Liver (tissue), 3 donors: ENCODE results near the gene DOCK6.

ENCODE experiments used
- EGR1 ChIP-seq, 2 donors: IDR thresholded peaks; 2 replicates each; pipeline ENCODE4 v1.6.1; 2016 to 2018; ENCODE audit warnings: antibody characterized with exemption in 2 of 2, low read depth in 2 of 2
- HNF4G ChIP-seq: IDR thresholded peaks from 2 replicates; pipeline ENCODE4 v1.6.1; 2016; ENCODE audit warnings: antibody characterized with exemption
- JUND ChIP-seq, 2 donors: IDR thresholded peaks; 2 replicates each; pipeline ENCODE4 v1.6.1; 2016; ENCODE audit warnings: antibody characterized with exemption in 2 of 2
- NR2F2 ChIP-seq: IDR thresholded peaks from 2 replicates; pipeline ENCODE4 v1.6.1; 2016; ENCODE audit warnings: antibody characterized with exemption
- RAD21 ChIP-seq, 2 donors: IDR thresholded peaks; 2 replicates each; pipeline ENCODE4 v1.6.1; 2016; ENCODE audit warnings: antibody characterized with exemption in 2 of 2, mild to moderate bottlenecking in 2 of 2
- SP1 ChIP-seq: IDR thresholded peaks from 2 replicates; pipeline ENCODE4 v1.6.1; 2018; ENCODE audit warnings: antibody characterized with exemption, mild to moderate bottlenecking
- TAF1 ChIP-seq: conservative IDR thresholded peaks from 2 replicates; pipeline ENCODE4 v1.6.1; 2016; ENCODE audit warnings: antibody characterized with exemption, mild to moderate bottlenecking
- YY1 ChIP-seq: IDR thresholded peaks from 2 replicates; pipeline ENCODE4 v1.6.1; 2016; ENCODE audit warnings: antibody characterized with exemption, mild to moderate bottlenecking
- TF ChIP-seq, protein P1 (sequence below): fragments of 150-350 bp; IDR thresholded peaks from 2 replicates; pipeline ENCODE4 v1.5.1; 2017; ENCODE audit warnings: improper control_type of control experiment, low read depth, low read length; ENCODE audit not compliant: missing input control
- TF ChIP-seq, protein P2 (sequence below): IDR thresholded peaks from 2 replicates; pipeline ENCODE4 v1.6.1; 2016; ENCODE audit warnings: antibody characterized with exemption, mild to moderate bottlenecking
- TF ChIP-seq, protein P3 (sequence below): IDR thresholded peaks from 2 replicates; pipeline ENCODE4 v1.6.1; 2016; ENCODE audit warnings: antibody characterized with exemption
- TF ChIP-seq, protein P4 (sequence below): IDR thresholded peaks from 2 replicates; pipeline ENCODE4 v1.6.1; 2016; ENCODE audit warnings: antibody characterized with exemption
- donor health status: healthy.
- donor health status: healthy.

DNA sequence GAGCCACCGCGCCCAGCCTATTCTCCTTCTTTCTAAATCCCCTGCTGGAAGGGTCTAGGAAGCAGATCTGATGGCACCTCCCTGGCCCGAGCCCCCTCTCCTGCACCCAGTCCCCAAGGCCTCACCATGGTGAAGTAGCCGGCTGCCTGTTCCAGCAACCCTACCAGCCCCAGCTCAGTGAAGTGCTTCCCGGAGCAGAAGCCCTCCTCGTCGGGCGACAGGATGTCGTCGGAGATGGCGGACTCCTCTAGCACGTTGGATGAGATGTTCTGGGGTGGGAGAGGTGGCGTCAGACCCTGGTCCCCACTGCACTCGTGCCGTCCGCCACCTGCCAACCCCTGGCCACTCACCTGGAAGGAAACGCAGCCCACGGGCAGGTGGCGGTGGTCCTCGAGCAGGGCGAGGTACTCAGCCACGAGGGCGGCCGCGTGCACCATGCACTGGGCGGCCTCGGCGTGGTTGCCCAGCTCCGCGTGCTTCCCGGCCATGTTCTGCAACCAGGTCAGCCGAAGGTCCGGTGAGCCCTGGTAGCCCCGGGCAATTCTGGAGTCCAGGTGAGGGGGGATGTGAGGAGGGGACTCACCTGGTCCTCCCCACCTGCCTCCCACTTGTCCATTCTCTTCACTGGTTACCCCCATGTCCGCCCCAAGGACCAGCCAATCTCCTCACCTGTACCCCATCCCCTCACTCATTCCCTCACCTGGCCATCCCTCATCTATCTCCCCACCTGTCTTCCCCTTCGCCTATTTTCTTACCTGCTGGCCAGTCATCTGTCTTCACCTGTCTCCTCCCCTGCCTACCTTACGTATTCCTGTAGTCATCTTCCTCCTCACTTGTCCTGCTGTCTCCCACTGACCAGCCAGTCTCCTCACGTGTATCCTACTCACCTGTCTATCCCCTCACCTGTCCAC lies 53.5 kb downstream of the DOCK6 start:
- TF ChIP-seq, protein P1, sequence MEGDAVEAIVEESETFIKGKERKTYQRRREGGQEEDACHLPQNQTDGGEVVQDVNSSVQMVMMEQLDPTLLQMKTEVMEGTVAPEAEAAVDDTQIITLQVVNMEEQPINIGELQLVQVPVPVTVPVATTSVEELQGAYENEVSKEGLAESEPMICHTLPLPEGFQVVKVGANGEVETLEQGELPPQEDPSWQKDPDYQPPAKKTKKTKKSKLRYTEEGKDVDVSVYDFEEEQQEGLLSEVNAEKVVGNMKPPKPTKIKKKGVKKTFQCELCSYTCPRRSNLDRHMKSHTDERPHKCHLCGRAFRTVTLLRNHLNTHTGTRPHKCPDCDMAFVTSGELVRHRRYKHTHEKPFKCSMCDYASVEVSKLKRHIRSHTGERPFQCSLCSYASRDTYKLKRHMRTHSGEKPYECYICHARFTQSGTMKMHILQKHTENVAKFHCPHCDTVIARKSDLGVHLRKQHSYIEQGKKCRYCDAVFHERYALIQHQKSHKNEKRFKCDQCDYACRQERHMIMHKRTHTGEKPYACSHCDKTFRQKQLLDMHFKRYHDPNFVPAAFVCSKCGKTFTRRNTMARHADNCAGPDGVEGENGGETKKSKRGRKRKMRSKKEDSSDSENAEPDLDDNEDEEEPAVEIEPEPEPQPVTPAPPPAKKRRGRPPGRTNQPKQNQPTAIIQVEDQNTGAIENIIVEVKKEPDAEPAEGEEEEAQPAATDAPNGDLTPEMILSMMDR, result no peak
- TF ChIP-seq, protein P2, sequence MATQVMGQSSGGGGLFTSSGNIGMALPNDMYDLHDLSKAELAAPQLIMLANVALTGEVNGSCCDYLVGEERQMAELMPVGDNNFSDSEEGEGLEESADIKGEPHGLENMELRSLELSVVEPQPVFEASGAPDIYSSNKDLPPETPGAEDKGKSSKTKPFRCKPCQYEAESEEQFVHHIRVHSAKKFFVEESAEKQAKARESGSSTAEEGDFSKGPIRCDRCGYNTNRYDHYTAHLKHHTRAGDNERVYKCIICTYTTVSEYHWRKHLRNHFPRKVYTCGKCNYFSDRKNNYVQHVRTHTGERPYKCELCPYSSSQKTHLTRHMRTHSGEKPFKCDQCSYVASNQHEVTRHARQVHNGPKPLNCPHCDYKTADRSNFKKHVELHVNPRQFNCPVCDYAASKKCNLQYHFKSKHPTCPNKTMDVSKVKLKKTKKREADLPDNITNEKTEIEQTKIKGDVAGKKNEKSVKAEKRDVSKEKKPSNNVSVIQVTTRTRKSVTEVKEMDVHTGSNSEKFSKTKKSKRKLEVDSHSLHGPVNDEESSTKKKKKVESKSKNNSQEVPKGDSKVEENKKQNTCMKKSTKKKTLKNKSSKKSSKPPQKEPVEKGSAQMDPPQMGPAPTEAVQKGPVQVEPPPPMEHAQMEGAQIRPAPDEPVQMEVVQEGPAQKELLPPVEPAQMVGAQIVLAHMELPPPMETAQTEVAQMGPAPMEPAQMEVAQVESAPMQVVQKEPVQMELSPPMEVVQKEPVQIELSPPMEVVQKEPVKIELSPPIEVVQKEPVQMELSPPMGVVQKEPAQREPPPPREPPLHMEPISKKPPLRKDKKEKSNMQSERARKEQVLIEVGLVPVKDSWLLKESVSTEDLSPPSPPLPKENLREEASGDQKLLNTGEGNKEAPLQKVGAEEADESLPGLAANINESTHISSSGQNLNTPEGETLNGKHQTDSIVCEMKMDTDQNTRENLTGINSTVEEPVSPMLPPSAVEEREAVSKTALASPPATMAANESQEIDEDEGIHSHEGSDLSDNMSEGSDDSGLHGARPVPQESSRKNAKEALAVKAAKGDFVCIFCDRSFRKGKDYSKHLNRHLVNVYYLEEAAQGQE, result no peak
- TF ChIP-seq YY1 (no peak), EGR1 (IDR thresholded peaks at IDR 0.05; ENCODE audit: low read depth in 2 of 2) (no peak), HNF4G (no peak), SP1 (no peak), TAF1 (no peak), NR2F2 (no peak), RAD21 (IDR thresholded peaks at IDR 0.05) (no peak), JUND (IDR thresholded peaks at IDR 0.05) (no peak)
- TF ChIP-seq, protein P3, sequence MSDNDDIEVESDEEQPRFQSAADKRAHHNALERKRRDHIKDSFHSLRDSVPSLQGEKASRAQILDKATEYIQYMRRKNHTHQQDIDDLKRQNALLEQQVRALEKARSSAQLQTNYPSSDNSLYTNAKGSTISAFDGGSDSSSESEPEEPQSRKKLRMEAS, result no peak
- TF ChIP-seq, protein P4, sequence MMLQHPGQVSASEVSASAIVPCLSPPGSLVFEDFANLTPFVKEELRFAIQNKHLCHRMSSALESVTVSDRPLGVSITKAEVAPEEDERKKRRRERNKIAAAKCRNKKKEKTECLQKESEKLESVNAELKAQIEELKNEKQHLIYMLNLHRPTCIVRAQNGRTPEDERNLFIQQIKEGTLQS, result no peak
